KOPT-K1 (cell line): ENCODE data around the gene AAR2.
A peak's percentile ranks its signal among the peaks of the same experiment; 100 is the strongest.

Experiments used
- H3K27ac ChIP-seq: fragments of 200-600 bp; sonication (generic); 2 replicates; pipeline ENCODE4 v1.5.1; 2016; ENCODE audit warnings: antibody characterized with exemption, mild to moderate bottlenecking, low read depth, low read length; ENCODE audit not compliant: poor library complexity, severe bottlenecking
- H3K36me3 ChIP-seq: fragments of 200-600 bp; sonication (generic); 2 replicates; pipeline ENCODE4 v1.5.1; 2017; ENCODE audit warnings: antibody characterized with exemption, mild to moderate bottlenecking, low read length, moderate library complexity; ENCODE audit not compliant: insufficient read depth
- H3K9me3 ChIP-seq: fragments of 200-600 bp; sonication (generic); 2 replicates; pipeline ENCODE4 v1.5.1; 2017; ENCODE audit warnings: antibody characterized with exemption, low read length, mild to moderate bottlenecking; ENCODE audit not compliant: insufficient read depth, poor library complexity, severe bottlenecking

Gene AAR2

GRCh38 chr20:36210436-36211021 lies 25.7 kb upstream of the AAR2 start:
- Histone ChIP-seq H3K27ac (no peak overlapping the region), H3K36me3 (no peaks in the 10 kb centered on the region), H3K9me3 (no peaks in the 10 kb centered on the region)

GRCh38 chr20:36213362-36213761 lies 22.9 kb upstream of the AAR2 start:
- Histone ChIP-seq H3K36me3 (no peaks in the 10 kb centered on the region), H3K27ac (no peak overlapping the region), H3K9me3 (no peaks in the 10 kb centered on the region)

DNA sequence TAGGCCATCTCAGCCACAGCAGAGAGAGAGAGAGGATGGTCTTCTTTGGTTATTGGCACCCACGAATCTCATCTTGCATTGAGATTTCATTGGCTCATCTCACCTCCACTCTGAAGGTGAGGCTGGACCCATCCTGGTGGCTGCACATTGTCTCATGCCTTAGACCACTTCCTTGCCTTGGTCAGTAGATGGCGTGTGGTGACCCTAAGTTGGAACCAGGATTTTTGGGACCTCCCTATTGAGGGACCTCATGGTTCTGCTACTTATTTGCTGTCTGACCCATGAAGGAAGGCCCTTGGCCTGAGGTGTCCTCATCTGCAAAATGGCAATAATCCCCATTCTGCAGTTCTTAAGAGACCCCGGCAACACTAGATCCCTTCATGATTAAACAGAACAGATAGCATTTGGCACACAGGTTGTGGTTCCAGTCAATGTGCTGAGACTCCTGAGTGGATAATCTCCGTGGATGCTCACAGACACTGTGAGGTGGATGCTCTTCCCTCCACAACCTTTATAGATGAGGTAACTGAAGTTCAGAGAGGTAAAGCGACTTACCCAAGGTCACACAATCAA lies 21.5 kb upstream of the AAR2 start:
- Histone ChIP-seq H3K27ac (no peak overlapping the region), H3K36me3 (no peaks in the 10 kb centered on the region), H3K9me3 (no peaks in the 10 kb centered on the region)

- no peak overlapping the region for H3K27ac ChIP-seq
- no peaks in the 10 kb centered on the region for H3K36me3 ChIP-seq
- H3K9me3 ChIP-seq: no peaks in the 10 kb centered on the region
Observed at GRCh38 chr20:36215778-36216177, 20.5 kb upstream of the AAR2 start.

DNA sequence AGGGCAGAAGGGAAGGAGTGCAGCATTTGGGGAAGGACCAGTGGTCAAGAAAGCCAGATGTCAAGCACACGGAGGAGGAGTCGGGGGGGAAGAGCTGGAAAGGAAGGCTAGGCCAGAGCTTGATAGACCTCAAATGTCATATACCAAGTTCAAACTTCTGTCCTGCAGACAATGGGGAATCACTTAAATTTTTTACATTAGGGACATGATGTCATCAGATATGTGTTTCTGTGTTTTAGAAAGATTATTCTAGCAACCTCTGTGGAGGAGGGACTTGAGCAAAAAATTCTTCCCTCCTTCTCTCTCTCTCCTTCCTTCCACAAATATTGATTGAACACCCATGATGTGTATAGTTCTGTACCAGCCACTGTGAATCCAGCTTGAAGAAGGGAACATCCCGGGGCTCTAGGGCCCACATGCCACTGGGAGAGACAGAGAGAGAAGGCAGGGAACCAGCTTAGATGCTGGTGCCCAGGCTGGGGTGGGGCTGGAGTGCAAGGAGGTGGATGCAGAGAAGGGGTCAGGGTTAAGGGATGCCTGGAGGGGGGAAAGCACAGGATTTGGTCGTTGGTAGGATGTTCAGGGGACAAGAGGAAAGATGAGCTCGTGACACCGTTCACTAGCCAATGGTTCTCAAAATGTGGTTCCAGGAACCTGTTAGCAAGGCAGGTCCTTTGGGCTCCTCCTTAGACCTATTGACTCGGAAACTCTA lies 19.8 kb upstream of the AAR2 start:
- Histone ChIP-seq H3K36me3 (no peaks in the 10 kb centered on the region), H3K27ac (no peak overlapping the region), H3K9me3 (no peaks in the 10 kb centered on the region)

DNA sequence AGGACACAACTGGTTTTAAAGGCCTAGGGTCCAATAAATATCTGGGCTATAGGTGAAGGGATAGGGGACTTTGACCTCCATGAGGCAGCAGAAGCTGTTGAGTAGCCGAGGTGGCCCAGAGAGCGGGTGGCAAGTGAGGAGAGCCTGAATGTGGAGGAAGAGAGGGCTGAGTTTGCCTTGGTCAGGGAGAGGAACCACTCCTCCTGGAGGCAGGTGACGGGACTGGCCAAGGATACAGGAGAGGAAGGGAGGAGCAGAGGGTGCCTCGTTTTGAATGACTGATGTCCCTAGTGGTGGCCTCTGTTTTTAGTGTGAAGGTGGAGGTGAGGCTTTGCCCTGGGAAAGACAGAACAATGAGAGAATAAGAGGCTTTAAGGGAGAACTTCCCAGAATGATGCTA lies 19.1 kb upstream of the AAR2 start:
- H3K9me3 ChIP-seq: no peaks in the 10 kb centered on the region
- no peak overlapping the region for H3K27ac ChIP-seq
- no peaks in the 10 kb centered on the region for H3K36me3 ChIP-seq

DNA sequence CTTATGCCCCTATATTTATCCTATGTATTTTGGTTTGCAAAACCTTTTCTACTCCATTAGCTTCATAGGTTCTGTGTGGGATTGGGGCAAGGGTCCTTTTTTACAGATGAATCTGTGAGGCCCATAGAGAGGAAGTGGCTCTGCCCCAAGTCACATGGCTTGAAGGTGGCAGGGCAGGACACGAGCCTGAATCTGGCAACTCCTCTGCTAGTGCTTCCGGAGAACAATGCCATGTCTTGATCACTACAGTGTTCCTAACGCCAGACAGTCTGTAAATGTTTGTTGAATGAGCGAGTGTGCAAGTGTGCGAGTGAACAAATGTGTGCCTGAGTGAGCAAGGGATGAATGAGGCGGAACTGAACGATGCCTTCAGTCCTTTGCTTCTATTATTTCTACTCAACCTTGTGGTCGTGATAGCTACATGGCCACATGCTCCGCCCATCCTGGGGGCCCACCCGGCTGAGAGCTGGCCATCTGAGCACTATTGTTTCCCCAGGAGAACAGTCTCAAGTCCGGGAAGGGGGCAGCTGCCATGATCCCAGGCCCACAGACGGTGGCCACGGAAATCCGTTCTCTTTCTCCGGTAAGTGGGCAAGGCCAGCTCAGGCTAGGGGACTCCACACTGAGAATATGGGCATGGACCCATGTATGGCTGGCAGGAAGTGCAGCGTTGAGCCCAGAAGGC lies 17.8 kb upstream of the AAR2 start:
- Histone ChIP-seq H3K27ac (no peak overlapping the region), H3K36me3 (no peaks in the 10 kb centered on the region), H3K9me3 (no peaks in the 10 kb centered on the region)

- Histone ChIP-seq H3K27ac (no peak overlapping the region), H3K9me3 (no peaks in the 10 kb centered on the region), H3K36me3 (no peaks in the 10 kb centered on the region)
Observed at GRCh38 chr20:36219671-36220220, 16.5 kb upstream of the AAR2 start.

DNA sequence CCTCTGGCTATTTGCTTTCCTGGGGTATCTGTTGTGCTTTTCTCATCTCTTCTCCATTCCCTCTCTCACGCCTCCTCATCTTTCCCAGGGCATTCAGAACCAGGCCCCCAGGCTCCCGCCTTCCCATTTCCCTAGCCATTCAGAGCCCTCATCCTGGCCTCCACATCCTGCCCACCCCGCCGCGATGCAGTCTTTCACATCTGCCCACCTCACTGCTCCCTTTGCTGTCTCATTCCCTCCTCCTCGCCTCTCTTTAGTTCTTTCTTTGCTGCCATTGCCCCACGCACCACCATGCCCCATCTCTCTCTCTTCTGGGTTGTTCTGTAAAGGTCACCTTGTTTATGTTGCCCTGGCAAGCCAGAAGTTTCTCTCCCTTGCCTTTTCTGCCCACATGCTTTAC lies 10.6 kb upstream of the AAR2 start:
- Histone ChIP-seq H3K36me3 (no peaks in the 10 kb centered on the region), H3K27ac (no peak overlapping the region), H3K9me3 (no peaks in the 10 kb centered on the region)

GRCh38 chr20:36228770-36229169 lies 7.5 kb upstream of the AAR2 start:
- Histone ChIP-seq H3K9me3 (no peaks in the 10 kb centered on the region), H3K27ac (no peak overlapping the region), H3K36me3 (no peaks in the 10 kb centered on the region)

- Histone ChIP-seq H3K36me3 (no peaks in the 10 kb centered on the region), H3K27ac (no peak overlapping the region), H3K9me3 (no peaks in the 10 kb centered on the region)
Observed at GRCh38 chr20:36230019-36230418, 6.3 kb upstream of the AAR2 start.

GRCh38 chr20:36231331-36231730 lies 4.9 kb upstream of the AAR2 start:
- Histone ChIP-seq H3K27ac (no peak overlapping the region), H3K9me3 (no peaks in the 10 kb centered on the region), H3K36me3 (no peaks in the 10 kb centered on the region)

DNA sequence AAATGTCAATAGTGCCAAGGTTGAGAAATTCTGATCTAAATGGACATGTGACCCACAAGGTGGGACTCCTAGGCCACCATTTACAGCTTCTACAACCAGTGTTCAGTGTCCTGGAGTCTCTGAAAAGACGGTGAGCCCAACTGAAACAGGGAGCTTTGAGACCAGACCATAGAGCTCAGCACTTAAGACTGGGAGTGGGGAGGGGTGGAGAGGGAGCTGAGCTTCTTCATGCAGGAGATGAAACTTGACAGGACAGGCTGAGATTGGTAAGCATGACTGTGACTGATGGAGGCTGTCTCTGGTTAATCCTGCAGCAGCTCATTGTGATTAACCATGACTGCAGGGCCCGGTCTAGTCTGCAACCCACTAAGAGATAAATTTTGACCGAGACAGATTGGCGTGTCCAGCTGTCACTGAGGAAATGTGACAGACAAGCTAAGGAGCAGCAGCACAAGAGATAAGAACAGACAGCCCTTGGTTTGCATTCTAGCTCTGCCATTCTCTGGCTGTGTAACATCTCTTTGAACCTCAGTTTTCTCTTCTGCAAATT lies 1.4 kb upstream of the AAR2 start:
- peaks cover 15% of the 10 kb centered on the region for H3K36me3 ChIP-seq
- no peaks in the 10 kb centered on the region for H3K9me3 ChIP-seq
- no peak overlapping the region for H3K27ac ChIP-seq

DNA sequence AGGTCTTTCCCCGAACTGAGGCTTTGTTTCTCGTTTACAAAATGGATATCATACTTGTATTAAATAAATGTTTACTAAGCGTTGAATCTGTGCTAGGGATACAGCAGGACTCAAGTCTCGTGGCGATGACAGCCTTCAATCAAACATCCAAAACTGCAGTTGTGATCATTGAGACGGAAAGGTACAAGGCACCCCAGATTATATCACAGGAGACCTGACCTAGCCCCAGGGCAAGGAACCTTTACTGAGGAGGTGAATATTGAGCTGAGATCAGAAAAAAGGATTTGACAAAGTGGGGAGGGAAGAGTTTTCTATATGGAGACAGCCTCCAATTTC lies 476 bp downstream of the AAR2 start:
- Histone ChIP-seq H3K36me3 (peaks cover 34% of the 10 kb centered on the region), H3K9me3 (no peaks in the 10 kb centered on the region), H3K27ac (peak overlapping the region; percentile 67)

GRCh38 chr20:36237477-36237876 lies 1.2 kb downstream of the AAR2 start:
- no peaks in the 10 kb centered on the region for H3K9me3 ChIP-seq
- peaks cover 41% of the 10 kb centered on the region for H3K36me3 ChIP-seq
- peak overlapping the region; percentile 67 for H3K27ac ChIP-seq
